GM12872 (cell line): ENCODE data around the gene MINDY4.

ENCODE experiments used
- CTCF ChIP-seq: IDR thresholded peaks from 3 replicates; pipeline ENCODE4 v1.5.1; 2011; ENCODE audit warnings: low read depth, mild to moderate bottlenecking, low read length, moderate library complexity; ENCODE audit not compliant: insufficient read depth

The MINDY4 gene

GRCh38 chr7:30848121-30848855, 77.1 kb downstream of the MINDY4 start:
- no peak for TF ChIP-seq CTCF

- TF ChIP-seq CTCF: no peak
Observed at GRCh38 chr7:30849565-30849964, 78.3 kb downstream of the MINDY4 start.

GRCh38 chr7:30850426-30850825, 79.2 kb downstream of the MINDY4 start:
- TF ChIP-seq CTCF: no peak

- TF ChIP-seq CTCF: no peak
Observed at GRCh38 chr7:30851651-30852307, 80.6 kb downstream of the MINDY4 start.

GRCh38 chr7:30852308-30852684, 81.1 kb downstream of the MINDY4 start:
- TF ChIP-seq CTCF: no peak

GRCh38 chr7:30852744-30853288, 81.6 kb downstream of the MINDY4 start:
- TF ChIP-seq CTCF: no peak

GRCh38 chr7:30853576-30853975, 82.4 kb downstream of the MINDY4 start:
- TF ChIP-seq CTCF: no peak
